ENCODE measurements around the gene PTPRA. TPM values are rescaled to one million over a fixed set of nuclear protein-coding genes. Genes with fewer than 3 reads are reported as not detected.

The PTPRA gene
- total and polyA plus RNA-seq, 2 of the 13 experiments (the other 11 are each of a cell fraction or from before 2014, with no cell fraction given) = 47.2 to 127 TPM

DNA sequence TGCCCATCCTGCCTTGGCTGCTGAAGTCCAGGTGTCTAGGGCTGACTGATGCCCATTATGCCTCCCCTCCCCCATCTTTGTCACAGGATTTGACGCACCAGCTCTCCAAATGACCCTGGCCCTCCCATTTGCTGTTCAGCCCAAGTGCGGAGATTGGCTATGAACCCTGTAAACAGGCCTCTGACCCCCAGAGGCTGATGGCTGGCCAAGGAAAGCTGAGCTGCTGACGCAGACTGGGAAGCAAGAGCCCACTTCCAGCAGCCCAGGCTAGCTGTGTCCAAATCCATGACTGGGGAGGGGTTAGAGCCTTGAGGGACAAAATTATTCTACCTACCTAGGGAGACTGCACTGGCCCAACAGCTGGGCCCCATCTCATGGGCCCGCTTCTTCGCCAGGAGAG lies 169.3 kb downstream of the PTPRA start:
- ChIA-PET POLR2A (no interaction called here), CTCF (ENCODE audit: low intra/inter-chr PET ratio, low total read pairs) (no interaction called here)
- no peak for ATAC-seq
- no TSS peak for BruUV-seq (replicated peaks)
- Histone ChIP-seq H3K4me1 (ENCODE audit: insufficient read depth, low read length) (peaks cover 32% of the 10 kb centered on the region), H3K9ac (ENCODE audit: insufficient read depth, low read depth, low read length) (no peak overlapping the region), H3K27ac (ENCODE audit: extremely low read length, insufficient read depth, low read length) (no peak overlapping the region), H3K79me2 (ENCODE audit: insufficient read depth, low read length) (peaks cover 15% of the 10 kb centered on the region), H3K4me2 (ENCODE audit: low read depth, low read length) (no peak overlapping the region), H3K9me3 (ENCODE audit: low read length) (no peaks in the 10 kb centered on the region), H3K4me3 (replicated peaks in 1 of 3; ENCODE audit: insufficient read depth in 1 of 3, low read depth in 2 of 3, low read length in 3 of 3) (no peak overlapping the region), H2AFZ (ENCODE audit: low read length) (no peak overlapping the region), H4K20me1 (ENCODE audit: insufficient read depth, low read length) (no peaks in the 10 kb centered on the region), H3K27me3 (ENCODE audit: control insufficient read depth in 1 of 2, insufficient read depth in 2 of 2, low read length in 2 of 2) (no peaks in the 10 kb centered on the region; a peak in 1 of 5 replicates), H3K36me3 (replicated peaks in 1 of 2; ENCODE audit: control insufficient read depth in 1 of 2, insufficient read depth in 2 of 2, low read length in 2 of 2) (peaks cover 17 to 30% of the 10 kb centered on the region in 2 experiments)
- intact Hi-C loops (cut with micrococcal nuclease; ENCODE audit: unreplicated experiment) (loop anchor here (10.0 kb wide), 1 partner anchor 128 kb away; no protein-coding TSS in a partner anchor), in situ Hi-C loops (cut with HindIII; ENCODE audit: extremely low pct_ligation_motif_present, low pct_unique_long_range_greater_than_20kb) (no loop called here)
- DNase-seq (ENCODE audit: low spot score) = no peak
- 89% methylated on average over 5 of the region's 5 CpGs for WGBS (ENCODE audit: low lambda C conversion rate)
- no peak for FAIRE-seq
- TF ChIP-seq NR3C1 (CRISPR knock-in tag; IDR thresholded peaks at IDR 0.05) = no peak
- TF ChIP-seq, protein P1, sequence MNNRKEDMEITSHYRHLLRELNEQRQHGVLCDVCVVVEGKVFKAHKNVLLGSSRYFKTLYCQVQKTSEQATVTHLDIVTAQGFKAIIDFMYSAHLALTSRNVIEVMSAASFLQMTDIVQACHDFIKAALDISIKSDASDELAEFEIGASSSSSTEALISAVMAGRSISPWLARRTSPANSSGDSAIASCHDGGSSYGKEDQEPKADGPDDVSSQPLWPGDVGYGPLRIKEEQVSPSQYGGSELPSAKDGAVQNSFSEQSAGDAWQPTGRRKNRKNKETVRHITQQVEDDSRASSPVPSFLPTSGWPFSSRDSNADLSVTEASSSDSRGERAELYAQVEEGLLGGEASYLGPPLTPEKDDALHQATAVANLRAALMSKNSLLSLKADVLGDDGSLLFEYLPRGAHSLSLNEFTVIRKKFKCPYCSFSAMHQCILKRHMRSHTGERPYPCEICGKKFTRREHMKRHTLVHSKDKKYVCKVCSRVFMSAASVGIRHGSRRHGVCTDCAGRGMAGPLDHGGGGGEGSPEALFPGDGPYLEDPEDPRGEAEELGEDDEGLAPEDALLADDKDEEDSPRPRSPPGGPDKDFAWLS (CRISPR knock-in tag; IDR thresholded peaks at IDR 0.05; ENCODE audit: borderline replicate concordance) = no peak
- no peak for TF ChIP-seq ZNF12 (CRISPR knock-in tag; IDR thresholded peaks at IDR 0.05)
- no peak for TF ChIP-seq FOXM1 (CRISPR knock-in tag; IDR thresholded peaks at IDR 0.05)
- TF ChIP-seq, protein P2, sequence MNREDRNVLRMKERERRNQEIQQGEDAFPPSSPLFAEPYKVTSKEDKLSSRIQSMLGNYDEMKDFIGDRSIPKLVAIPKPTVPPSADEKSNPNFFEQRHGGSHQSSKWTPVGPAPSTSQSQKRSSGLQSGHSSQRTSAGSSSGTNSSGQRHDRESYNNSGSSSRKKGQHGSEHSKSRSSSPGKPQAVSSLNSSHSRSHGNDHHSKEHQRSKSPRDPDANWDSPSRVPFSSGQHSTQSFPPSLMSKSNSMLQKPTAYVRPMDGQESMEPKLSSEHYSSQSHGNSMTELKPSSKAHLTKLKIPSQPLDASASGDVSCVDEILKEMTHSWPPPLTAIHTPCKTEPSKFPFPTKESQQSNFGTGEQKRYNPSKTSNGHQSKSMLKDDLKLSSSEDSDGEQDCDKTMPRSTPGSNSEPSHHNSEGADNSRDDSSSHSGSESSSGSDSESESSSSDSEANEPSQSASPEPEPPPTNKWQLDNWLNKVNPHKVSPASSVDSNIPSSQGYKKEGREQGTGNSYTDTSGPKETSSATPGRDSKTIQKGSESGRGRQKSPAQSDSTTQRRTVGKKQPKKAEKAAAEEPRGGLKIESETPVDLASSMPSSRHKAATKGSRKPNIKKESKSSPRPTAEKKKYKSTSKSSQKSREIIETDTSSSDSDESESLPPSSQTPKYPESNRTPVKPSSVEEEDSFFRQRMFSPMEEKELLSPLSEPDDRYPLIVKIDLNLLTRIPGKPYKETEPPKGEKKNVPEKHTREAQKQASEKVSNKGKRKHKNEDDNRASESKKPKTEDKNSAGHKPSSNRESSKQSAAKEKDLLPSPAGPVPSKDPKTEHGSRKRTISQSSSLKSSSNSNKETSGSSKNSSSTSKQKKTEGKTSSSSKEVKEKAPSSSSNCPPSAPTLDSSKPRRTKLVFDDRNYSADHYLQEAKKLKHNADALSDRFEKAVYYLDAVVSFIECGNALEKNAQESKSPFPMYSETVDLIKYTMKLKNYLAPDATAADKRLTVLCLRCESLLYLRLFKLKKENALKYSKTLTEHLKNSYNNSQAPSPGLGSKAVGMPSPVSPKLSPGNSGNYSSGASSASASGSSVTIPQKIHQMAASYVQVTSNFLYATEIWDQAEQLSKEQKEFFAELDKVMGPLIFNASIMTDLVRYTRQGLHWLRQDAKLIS (CRISPR knock-in tag; IDR thresholded peaks at IDR 0.05) = no peak
- no peak for TF ChIP-seq GTF2F1 (IDR thresholded peaks at IDR 0.05; ENCODE audit: low read length)
- TF ChIP-seq, protein P3, sequence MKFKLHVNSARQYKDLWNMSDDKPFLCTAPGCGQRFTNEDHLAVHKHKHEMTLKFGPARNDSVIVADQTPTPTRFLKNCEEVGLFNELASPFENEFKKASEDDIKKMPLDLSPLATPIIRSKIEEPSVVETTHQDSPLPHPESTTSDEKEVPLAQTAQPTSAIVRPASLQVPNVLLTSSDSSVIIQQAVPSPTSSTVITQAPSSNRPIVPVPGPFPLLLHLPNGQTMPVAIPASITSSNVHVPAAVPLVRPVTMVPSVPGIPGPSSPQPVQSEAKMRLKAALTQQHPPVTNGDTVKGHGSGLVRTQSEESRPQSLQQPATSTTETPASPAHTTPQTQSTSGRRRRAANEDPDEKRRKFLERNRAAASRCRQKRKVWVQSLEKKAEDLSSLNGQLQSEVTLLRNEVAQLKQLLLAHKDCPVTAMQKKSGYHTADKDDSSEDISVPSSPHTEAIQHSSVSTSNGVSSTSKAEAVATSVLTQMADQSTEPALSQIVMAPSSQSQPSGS (CRISPR knock-in tag; IDR thresholded peaks at IDR 0.05) = no peak
- TF ChIP-seq ZNF329 (CRISPR knock-in tag; IDR thresholded peaks at IDR 0.05; ENCODE audit: low read depth) = no peak
- TF ChIP-seq AGO2 (optimal IDR thresholded peaks at IDR 0.05; ENCODE audit: low read depth, low read length) = peak; percentile 36
- TF ChIP-seq HNRNPH1 (optimal IDR thresholded peaks at IDR 0.05; ENCODE audit: low read depth, low read length) = no peak
- TF ChIP-seq, protein P4, sequence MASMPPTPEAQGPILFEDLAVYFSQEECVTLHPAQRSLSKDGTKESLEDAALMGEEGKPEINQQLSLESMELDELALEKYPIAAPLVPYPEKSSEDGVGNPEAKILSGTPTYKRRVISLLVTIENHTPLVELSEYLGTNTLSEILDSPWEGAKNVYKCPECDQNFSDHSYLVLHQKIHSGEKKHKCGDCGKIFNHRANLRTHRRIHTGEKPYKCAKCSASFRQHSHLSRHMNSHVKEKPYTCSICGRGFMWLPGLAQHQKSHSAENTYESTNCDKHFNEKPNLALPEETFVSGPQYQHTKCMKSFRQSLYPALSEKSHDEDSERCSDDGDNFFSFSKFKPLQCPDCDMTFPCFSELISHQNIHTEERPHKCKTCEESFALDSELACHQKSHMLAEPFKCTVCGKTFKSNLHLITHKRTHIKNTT (CRISPR knock-in tag; IDR thresholded peaks at IDR 0.05) = no peak
- no peak for TF ChIP-seq ZNF670 (CRISPR knock-in tag; IDR thresholded peaks at IDR 0.05; ENCODE audit: borderline replicate concordance)
- no peak for TF ChIP-seq TCF7 (IDR thresholded peaks at IDR 0.05; ENCODE audit: low read depth)
- peak; percentile 46 for TF ChIP-seq RBM22 (optimal IDR thresholded peaks at IDR 0.05; ENCODE audit: low read length)
- TF ChIP-seq, protein P5, sequence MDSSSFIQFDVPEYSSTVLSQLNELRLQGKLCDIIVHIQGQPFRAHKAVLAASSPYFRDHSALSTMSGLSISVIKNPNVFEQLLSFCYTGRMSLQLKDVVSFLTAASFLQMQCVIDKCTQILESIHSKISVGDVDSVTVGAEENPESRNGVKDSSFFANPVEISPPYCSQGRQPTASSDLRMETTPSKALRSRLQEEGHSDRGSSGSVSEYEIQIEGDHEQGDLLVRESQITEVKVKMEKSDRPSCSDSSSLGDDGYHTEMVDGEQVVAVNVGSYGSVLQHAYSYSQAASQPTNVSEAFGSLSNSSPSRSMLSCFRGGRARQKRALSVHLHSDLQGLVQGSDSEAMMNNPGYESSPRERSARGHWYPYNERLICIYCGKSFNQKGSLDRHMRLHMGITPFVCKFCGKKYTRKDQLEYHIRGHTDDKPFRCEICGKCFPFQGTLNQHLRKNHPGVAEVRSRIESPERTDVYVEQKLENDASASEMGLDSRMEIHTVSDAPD (CRISPR knock-in tag; IDR thresholded peaks at IDR 0.05) = no peak
- TF ChIP-seq, protein P6, sequence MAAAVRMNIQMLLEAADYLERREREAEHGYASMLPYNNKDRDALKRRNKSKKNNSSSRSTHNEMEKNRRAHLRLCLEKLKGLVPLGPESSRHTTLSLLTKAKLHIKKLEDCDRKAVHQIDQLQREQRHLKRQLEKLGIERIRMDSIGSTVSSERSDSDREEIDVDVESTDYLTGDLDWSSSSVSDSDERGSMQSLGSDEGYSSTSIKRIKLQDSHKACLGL (CRISPR knock-in tag; IDR thresholded peaks at IDR 0.05) = no peak
